ENCODE results near the gene OPCML.

The OPCML gene

GRCh38 chr11:132621976-132622580, 910.2 kb downstream of the OPCML start:
- no peaks in the 10 kb centered on the region for H3K9me3 ChIP-seq (ENCODE audit: low read length)
- H2AFZ ChIP-seq (ENCODE audit: low read depth, low read length) = no peak overlapping the region

GRCh38 chr11:132620423-132620822, 911.9 kb downstream of the OPCML start:
- Histone ChIP-seq H3K4me1 (ENCODE audit: insufficient read depth, low read length) (peaks cover 18% of the 10 kb centered on the region), H3K9me3 (ENCODE audit: low read length) (no peaks in the 10 kb centered on the region), H2AFZ (ENCODE audit: low read depth, low read length) (no peak overlapping the region), H3K27me3 (ENCODE audit: insufficient read depth, low read length) (no peaks in the 10 kb centered on the region), H3K4me3 (ENCODE audit: low read length) (no peak overlapping the region), H3K36me3 (ENCODE audit: insufficient read depth, low read length) (no peaks in the 10 kb centered on the region)

More at GRCh38 chr11:132621976-132622580, 910.2 kb downstream of the OPCML start:
- Histone ChIP-seq H3K4me3 (ENCODE audit: low read length) (no peak overlapping the region), H3K27me3 (ENCODE audit: insufficient read depth, low read length) (no peaks in the 10 kb centered on the region), H3K36me3 (ENCODE audit: insufficient read depth, low read length) (no peaks in the 10 kb centered on the region), H3K4me1 (ENCODE audit: insufficient read depth, low read length) (peaks cover 18% of the 10 kb centered on the region)

- H3K27me3 ChIP-seq (ENCODE audit: insufficient read depth, low read length) = no peaks in the 10 kb centered on the region
- H2AFZ ChIP-seq (ENCODE audit: low read depth, low read length) = no peak overlapping the region
- no peak overlapping the region for H3K4me3 ChIP-seq (ENCODE audit: low read length)
Observed at GRCh38 chr11:132610791-132611190, 921.5 kb downstream of the OPCML start.

GRCh38 chr11:132610216-132610615, 922.1 kb downstream of the OPCML start:
- H3K4me3 ChIP-seq (ENCODE audit: low read length) = no peak overlapping the region
- no peaks in the 10 kb centered on the region for H3K9me3 ChIP-seq (ENCODE audit: low read length)
- peaks cover 15% of the 10 kb centered on the region for H3K4me1 ChIP-seq (ENCODE audit: insufficient read depth, low read length)
- no peaks in the 10 kb centered on the region for H3K27me3 ChIP-seq (ENCODE audit: insufficient read depth, low read length)
- H3K36me3 ChIP-seq (ENCODE audit: insufficient read depth, low read length) = no peaks in the 10 kb centered on the region
- H2AFZ ChIP-seq (ENCODE audit: low read depth, low read length) = no peak overlapping the region

More at GRCh38 chr11:132610791-132611190, 921.5 kb downstream of the OPCML start:
- Histone ChIP-seq H3K4me1 (ENCODE audit: insufficient read depth, low read length) (peaks cover 14% of the 10 kb centered on the region), H3K36me3 (ENCODE audit: insufficient read depth, low read length) (no peaks in the 10 kb centered on the region), H3K9me3 (ENCODE audit: low read length) (no peaks in the 10 kb centered on the region)

GRCh38 chr11:132607575-132607974, 924.7 kb downstream of the OPCML start:
- Histone ChIP-seq H3K9me3 (ENCODE audit: low read length) (no peaks in the 10 kb centered on the region), H2AFZ (ENCODE audit: low read depth, low read length) (no peak overlapping the region), H3K27me3 (ENCODE audit: insufficient read depth, low read length) (no peaks in the 10 kb centered on the region), H3K36me3 (ENCODE audit: insufficient read depth, low read length) (no peaks in the 10 kb centered on the region), H3K4me3 (ENCODE audit: low read length) (no peak overlapping the region), H3K4me1 (ENCODE audit: insufficient read depth, low read length) (peaks cover 15% of the 10 kb centered on the region)

GRCh38 chr11:132605825-132606570, 926.3 kb downstream of the OPCML start:
- H3K4me1 ChIP-seq (ENCODE audit: insufficient read depth, low read length) = peaks cover 21% of the 10 kb centered on the region
- no peaks in the 10 kb centered on the region for H3K9me3 ChIP-seq (ENCODE audit: low read length)
- no peaks in the 10 kb centered on the region for H3K36me3 ChIP-seq (ENCODE audit: insufficient read depth, low read length)
- H3K27me3 ChIP-seq (ENCODE audit: insufficient read depth, low read length) = no peaks in the 10 kb centered on the region
- H3K4me3 ChIP-seq (ENCODE audit: low read length) = peak overlapping the region; percentile 17
- H2AFZ ChIP-seq (ENCODE audit: low read depth, low read length) = peak overlapping the region; percentile 4

- Histone ChIP-seq H3K27me3 (ENCODE audit: insufficient read depth, low read length) (no peaks in the 10 kb centered on the region), H3K4me1 (ENCODE audit: insufficient read depth, low read length) (peaks cover 19% of the 10 kb centered on the region), H3K36me3 (ENCODE audit: insufficient read depth, low read length) (no peaks in the 10 kb centered on the region), H3K9me3 (ENCODE audit: low read length) (no peaks in the 10 kb centered on the region), H3K4me3 (ENCODE audit: low read length) (no peak overlapping the region), H2AFZ (ENCODE audit: low read depth, low read length) (no peak overlapping the region)
Observed at GRCh38 chr11:132604431-132604830, 927.9 kb downstream of the OPCML start.

- H3K4me3 ChIP-seq (ENCODE audit: low read length) = no peak overlapping the region
- H3K9me3 ChIP-seq (ENCODE audit: low read length) = no peaks in the 10 kb centered on the region
- H2AFZ ChIP-seq (ENCODE audit: low read depth, low read length) = peak overlapping the region; percentile 17
- no peaks in the 10 kb centered on the region for H3K36me3 ChIP-seq (ENCODE audit: insufficient read depth, low read length)
- H3K27me3 ChIP-seq (ENCODE audit: insufficient read depth, low read length) = no peaks in the 10 kb centered on the region
- H3K4me1 ChIP-seq (ENCODE audit: insufficient read depth, low read length) = peaks cover 18% of the 10 kb centered on the region
Observed at GRCh38 chr11:132601875-132602274, 930.4 kb downstream of the OPCML start.

- no peaks in the 10 kb centered on the region for H3K4me1 ChIP-seq (ENCODE audit: insufficient read depth, low read length)
- no peak overlapping the region for H2AFZ ChIP-seq (ENCODE audit: low read depth, low read length)
- H3K9me3 ChIP-seq (ENCODE audit: low read length) = no peaks in the 10 kb centered on the region
- no peaks in the 10 kb centered on the region for H3K27me3 ChIP-seq (ENCODE audit: insufficient read depth, low read length)
- H3K36me3 ChIP-seq (ENCODE audit: insufficient read depth, low read length) = no peaks in the 10 kb centered on the region
- no peak overlapping the region for H3K4me3 ChIP-seq (ENCODE audit: low read length)
Observed at GRCh38 chr11:132595711-132596134, 936.6 kb downstream of the OPCML start.

GRCh38 chr11:132595246-132595645, 937.1 kb downstream of the OPCML start:
- no peak overlapping the region for H2AFZ ChIP-seq (ENCODE audit: low read depth, low read length)
- H3K27me3 ChIP-seq (ENCODE audit: insufficient read depth, low read length) = no peaks in the 10 kb centered on the region
- no peak overlapping the region for H3K4me3 ChIP-seq (ENCODE audit: low read length)
- H3K36me3 ChIP-seq (ENCODE audit: insufficient read depth, low read length) = no peaks in the 10 kb centered on the region
- peaks cover 3% of the 10 kb centered on the region for H3K4me1 ChIP-seq (ENCODE audit: insufficient read depth, low read length)
- H3K9me3 ChIP-seq (ENCODE audit: low read length) = no peaks in the 10 kb centered on the region

- H2AFZ ChIP-seq (ENCODE audit: low read depth, low read length) = no peak overlapping the region
- H3K4me1 ChIP-seq (ENCODE audit: insufficient read depth, low read length) = peaks cover 3% of the 10 kb centered on the region
- no peaks in the 10 kb centered on the region for H3K27me3 ChIP-seq (ENCODE audit: insufficient read depth, low read length)
- no peaks in the 10 kb centered on the region for H3K9me3 ChIP-seq (ENCODE audit: low read length)
- H3K4me3 ChIP-seq (ENCODE audit: low read length) = no peak overlapping the region
- H3K36me3 ChIP-seq (ENCODE audit: insufficient read depth, low read length) = no peaks in the 10 kb centered on the region
Observed at GRCh38 chr11:132590986-132591385, 941.3 kb downstream of the OPCML start.

- Histone ChIP-seq H3K9me3 (ENCODE audit: low read length) (no peaks in the 10 kb centered on the region), H3K27me3 (ENCODE audit: insufficient read depth, low read length) (no peaks in the 10 kb centered on the region), H3K36me3 (ENCODE audit: insufficient read depth, low read length) (no peaks in the 10 kb centered on the region), H2AFZ (ENCODE audit: low read depth, low read length) (no peak overlapping the region), H3K4me1 (ENCODE audit: insufficient read depth, low read length) (peaks cover 3% of the 10 kb centered on the region), H3K4me3 (ENCODE audit: low read length) (no peak overlapping the region)
Observed at GRCh38 chr11:132590554-132590953, 941.7 kb downstream of the OPCML start.

- H3K9me3 ChIP-seq (ENCODE audit: low read length) = no peaks in the 10 kb centered on the region
- no peaks in the 10 kb centered on the region for H3K27me3 ChIP-seq (ENCODE audit: insufficient read depth, low read length)
- H3K4me1 ChIP-seq (ENCODE audit: insufficient read depth, low read length) = peaks cover 3% of the 10 kb centered on the region
- no peak overlapping the region for H3K4me3 ChIP-seq (ENCODE audit: low read length)
- H2AFZ ChIP-seq (ENCODE audit: low read depth, low read length) = no peak overlapping the region
- H3K36me3 ChIP-seq (ENCODE audit: insufficient read depth, low read length) = no peaks in the 10 kb centered on the region
Observed at GRCh38 chr11:132589791-132590190, 942.5 kb downstream of the OPCML start.

Measured in neuron (in vitro differentiated cells).